GM11168 (cell line): ENCODE measurements around the gene FXR2.

Source experiments
- in situ Hi-C: fragments of 300-500 bp; cut with MboI; formaldehyde crosslinking; loops from one replicate; pipeline ENCODE4 v1.12.0; 2022; ENCODE audit warnings: low sequenced_read_pairs; ENCODE audit not compliant: unreplicated experiment

Gene FXR2

DNA sequence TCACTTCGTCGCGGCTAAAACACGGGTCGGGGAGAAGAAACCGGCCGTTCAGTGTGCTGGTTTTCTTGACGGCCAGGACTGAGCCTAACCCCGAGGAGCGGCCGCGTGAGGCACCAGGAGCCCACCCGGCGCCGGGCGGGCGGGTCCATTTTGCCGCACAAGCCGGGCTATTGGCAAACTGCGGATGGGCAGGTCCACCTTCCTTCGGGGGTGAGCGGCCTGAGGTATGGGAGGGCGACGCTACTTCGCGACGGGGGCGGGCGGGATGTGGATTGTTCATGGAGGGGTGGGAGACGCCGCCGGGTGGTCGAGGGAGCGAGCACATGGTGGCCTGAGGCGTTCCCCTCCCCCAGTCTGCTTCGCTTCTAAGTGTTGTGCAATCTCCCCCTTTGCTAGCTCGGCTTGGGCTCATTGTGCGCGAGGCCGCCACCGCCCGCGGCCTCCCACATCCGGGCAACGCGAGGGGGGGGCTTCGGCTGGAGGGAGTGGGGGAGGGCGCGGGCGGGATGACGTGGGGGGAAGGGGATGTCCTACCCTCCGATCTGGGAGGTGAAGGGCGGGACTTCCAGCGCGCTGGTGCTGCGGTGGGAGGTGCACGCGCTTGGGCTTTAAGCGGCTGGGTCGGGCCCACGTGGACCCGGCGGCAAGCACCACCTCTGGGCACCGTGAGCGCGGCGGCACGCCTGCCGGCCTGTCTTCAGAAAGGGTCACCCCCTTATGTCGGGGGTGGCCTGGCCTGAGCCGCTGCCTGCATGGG is 41.2 kb downstream of the FXR2 start:
- in situ Hi-C loops: no loop called here

DNA sequence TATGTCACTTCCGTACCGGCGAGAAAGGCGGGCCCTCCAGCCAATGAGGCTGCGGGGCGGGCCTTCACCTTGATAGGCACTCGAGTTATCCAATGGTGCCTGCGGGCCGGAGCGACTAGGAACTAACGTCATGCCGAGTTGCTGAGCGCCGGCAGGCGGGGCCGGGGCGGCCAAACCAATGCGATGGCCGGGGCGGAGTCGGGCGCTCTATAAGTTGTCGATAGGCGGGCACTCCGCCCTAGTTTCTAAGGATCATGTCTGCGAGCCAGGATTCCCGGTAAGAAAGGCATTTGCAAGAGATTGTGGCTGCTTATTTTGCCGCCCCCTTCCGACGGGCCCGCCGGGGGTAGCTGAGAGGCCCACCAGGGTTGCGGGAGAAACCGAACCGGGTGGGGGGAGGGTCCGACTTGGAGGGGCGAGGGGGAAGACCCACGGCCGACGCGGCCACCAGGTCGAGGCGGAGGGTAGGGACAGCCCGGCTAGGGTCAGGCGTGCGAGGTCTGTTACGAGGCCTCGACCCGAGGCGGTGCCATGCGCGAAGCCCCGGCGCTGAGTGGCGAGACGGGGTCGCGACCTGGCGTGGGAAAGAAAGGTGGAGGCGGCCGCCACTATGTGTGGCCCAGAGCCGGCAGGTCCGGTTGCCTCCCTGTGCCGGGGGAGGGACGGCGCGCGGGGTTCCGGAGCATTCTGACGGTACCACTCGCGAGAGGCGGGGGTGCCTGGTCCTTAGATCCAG is 41.9 kb downstream of the FXR2 start:
- in situ Hi-C loops: no loop called here

DNA sequence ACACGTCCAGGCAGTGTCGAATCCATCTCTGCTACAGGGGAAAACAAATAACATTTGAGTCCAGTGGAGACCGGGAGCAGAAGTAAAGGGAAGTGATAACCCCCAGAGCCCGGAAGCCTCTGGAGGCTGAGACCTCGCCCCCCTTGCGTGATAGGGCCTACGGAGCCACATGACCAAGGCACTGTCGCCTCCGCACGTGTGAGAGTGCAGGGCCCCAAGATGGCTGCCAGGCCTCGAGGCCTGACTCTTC is 42.4 kb downstream of the FXR2 start:
- in situ Hi-C loops: no loop called here

- in situ Hi-C loops: no loop called here
Observed at GRCh38 chr17:7570351-7570750, 44.3 kb downstream of the FXR2 start.

DNA sequence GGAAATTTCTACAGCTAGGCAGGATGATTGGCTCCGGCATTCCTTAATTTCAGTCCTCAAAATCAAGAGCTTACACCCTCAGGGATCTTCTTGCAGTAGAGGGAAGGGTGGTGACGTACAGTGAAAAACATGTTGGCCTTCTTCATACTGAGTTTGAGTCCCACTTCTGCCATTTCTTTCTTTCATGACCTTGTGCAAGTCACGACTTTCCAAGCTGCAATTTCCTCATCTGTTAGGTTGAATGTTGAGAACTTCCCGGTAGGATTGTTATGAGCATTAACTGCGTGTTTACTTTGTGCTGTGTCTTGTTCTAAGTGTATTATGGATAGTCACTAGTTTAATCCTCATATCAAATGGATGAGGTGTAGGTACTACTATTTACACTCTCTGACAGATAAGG is 45.1 kb downstream of the FXR2 start:
- in situ Hi-C loops: no loop called here

DNA sequence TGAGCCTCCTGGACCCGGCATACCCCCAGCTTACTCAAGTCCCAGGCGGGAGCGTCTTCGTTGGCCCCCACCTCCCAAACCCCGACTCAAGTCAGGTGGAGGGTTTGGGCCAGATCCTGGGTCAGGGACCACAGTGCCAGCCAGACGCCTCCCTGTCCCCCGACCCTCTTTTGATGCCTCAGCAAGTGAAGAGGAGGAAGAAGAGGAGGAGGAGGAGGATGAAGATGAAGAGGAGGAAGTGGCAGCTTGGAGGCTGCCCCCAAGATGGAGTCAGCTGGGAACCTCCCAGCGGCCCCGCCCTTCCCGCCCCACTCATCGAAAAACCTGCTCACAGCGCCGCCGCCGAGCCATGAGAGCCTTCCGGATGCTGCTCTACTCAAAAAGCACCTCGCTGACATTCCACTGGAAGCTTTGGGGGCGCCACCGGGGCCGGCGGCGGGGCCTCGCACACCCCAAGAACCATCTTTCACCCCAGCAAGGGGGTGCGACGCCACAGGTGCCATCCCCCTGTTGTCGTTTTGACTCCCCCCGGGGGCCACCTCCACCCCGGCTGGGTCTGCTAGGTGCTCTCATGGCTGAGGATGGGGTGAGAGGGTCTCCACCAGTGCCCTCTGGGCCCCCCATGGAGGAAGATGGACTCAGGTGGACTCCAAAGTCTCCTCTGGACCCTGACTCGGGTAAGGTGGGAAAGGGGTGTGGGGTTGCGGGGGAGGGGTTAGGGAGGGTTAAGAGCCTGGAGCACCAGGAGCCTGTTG is 51.4 kb downstream of the FXR2 start:
- in situ Hi-C loops: no loop called here

DNA sequence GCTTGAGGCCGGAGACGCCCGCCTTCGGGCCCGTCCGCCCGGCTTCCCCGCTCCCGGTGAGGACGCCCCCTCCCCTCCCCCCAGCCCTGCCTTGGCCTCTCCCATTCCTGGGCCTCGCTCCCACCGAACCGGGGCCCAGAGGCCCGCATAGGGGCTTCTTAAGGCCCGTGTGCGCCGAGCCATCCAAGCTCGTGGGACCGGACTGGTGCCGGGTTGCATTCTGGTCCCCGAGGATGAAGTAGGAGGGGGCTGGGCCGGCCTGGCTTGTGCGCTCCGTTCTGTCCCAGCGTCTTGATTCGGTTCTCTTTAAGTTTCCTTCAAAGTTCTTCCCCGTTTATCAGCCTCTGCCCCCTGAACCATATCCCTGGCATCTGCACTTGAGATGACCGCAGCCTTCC is 52.5 kb downstream of the FXR2 start:
- in situ Hi-C loops: no loop called here

- in situ Hi-C loops: no loop called here
Observed at GRCh38 chr17:7561589-7562207, 53.0 kb downstream of the FXR2 start, which contains the start of gene SENP3. SENP3 (plus strand) TSS chr17:7561919; CDS start chr17:7563077, 1,158 bp downstream.

GRCh38 chr17:7561028-7561575 is 53.6 kb downstream of the FXR2 start:
- in situ Hi-C loops: no loop called here

DNA sequence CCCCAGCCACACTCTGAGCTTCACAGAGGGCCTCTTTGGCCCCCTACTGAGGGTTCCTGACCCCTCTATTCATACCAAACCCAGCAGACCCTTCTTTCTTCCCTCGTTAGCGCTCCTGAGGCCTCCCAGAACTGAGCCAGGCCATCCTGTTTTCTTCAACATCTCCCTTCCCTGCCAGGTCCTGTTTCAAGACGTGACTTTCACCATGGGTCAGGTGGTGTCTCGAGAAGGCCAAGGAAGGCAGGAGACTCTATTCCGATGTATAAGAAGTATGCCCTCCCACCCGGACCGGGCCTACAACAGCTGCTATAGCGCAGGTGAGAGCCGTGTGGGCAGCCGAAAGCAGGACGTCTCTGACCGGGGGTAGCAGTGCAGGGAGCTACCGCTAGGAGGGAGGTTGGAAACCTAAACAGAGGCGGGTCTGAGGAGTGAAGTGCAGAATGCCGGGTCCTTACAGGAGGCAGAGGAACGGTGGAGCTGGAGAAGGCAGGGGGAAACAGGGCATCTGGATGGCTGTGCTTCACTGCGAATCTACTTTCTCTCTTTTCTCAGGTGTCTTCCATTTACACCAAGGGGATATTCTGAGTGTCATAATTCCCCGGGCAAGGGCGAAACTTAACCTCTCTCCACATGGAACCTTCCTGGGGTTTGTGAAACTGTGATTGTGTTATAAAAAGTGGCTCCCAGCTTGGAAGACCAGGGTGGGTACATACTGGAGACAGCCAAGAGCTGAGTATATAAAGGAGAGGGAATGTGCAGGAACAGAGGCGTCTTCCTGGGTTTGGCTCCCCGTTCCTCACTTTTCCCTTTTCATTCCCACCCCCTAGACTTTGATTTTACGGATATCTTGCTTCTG is 54.3 kb downstream of the FXR2 start:
- in situ Hi-C loops: no loop called here

GRCh38 chr17:7559320-7560171 is 55.2 kb downstream of the FXR2 start:
- in situ Hi-C loops: no loop called here

- in situ Hi-C loops: no loop called here
Observed at GRCh38 chr17:7558544-7559319, 56.0 kb downstream of the FXR2 start, which contains the start of gene TNFSF13. TNFSF13 (plus strand) TSS chr17:7558750; CDS start chr17:7559040, 290 bp downstream.

DNA sequence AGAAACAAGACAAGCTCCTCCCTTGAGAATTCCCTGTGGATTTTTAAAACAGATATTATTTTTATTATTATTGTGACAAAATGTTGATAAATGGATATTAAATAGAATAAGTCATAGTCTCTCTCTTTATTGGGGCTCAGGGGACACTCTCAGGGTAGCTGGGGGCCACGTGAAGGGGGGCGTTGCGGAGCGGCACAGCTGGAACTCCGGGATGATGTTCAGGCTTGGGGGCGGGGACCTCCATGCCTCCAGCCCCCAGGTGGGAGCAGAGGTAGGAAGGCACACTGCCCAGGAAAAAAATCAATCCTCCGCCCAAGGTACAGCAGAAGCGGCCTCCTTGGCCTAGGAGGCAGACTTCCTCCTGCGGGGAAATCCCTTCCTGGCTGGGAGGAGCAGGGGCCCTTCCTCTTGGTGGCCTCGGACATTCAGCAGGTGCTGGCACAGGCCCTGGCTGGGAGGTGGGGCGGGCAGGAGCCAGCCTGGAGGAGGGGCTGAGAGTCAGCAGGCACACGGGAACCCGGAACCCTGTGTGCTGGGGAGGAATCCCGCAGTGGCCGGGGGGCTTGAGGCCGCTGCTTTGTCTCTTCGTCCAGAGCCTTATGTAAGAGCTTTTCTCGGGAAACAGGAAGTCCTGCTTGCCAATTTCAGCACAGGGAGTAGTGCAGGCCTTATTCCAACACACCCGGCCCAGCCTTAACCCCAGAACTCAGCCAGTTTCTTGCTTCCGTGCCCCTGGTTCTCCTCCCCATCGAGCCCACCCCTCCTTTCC is 56.7 kb downstream of the FXR2 start:
- in situ Hi-C loops: no loop called here

GRCh38 chr17:7557147-7557764 is 57.4 kb downstream of the FXR2 start:
- in situ Hi-C loops: no loop called here

DNA sequence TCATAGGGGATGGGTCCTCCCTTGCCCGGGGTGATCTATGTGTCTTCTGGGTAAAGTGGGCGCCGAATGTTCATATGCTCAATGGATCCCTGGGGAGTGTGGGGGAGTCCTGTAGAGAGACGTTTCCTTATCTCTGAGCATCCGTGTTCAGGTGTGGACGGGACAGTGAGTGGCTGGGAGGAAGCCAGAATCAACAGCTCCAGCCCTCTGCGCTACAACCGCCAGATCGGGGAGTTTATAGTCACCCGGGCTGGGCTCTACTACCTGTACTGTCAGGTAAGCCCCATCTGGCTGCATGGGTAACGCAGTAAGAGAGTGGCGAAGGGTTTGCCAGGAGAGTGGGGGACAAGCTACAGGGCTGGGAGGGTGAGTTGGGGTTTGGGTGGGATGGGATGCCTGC is 58.1 kb downstream of the FXR2 start:
- in situ Hi-C loops: no loop called here

DNA sequence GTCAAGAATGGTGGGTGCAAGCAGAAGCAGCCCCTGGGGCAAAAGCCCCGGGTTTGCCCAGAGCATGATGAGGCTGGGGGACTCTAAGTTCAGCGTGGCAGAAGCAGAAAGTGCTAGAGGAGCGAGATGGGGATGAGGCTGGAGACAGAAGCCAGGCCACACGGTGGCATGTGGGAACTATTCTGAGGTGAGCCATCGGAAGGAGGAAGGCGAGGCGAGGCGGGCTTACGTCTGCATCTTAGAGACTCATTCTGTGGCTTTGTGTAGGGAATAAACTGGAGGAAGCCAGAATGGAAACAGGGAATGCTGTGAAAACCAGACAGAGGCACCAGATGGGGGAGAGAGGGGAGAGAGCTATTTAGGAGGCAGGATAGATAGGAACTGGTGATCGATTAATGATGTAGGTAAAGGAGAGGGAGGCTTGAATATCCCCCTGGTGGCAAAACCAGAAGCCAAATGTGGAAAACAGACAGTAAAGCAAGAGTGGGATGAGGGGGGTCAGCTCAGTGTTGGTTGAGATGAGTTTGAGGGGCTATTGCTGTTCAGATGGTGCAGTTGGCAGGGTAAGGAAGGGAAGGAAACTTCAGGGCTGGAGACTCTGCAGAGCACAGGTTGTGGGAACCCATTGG is 59.3 kb downstream of the FXR2 start:
- in situ Hi-C loops: no loop called here
